HTERT RPE-1 (cell line): ENCODE results near the gene DRGX.

Source experiments
- in situ Hi-C: fragments of 300-500 bp; cut with MboI; formaldehyde crosslinking; loops from 4 replicates; pipeline ENCODE4 v1.14.3; 2020; ENCODE audit warnings: low sequenced_read_pairs

Gene DRGX

GRCh38 chr10:49348593-49348992, 47.3 kb downstream of the DRGX start:
- in situ Hi-C loops = no loop called here

- in situ Hi-C loops = no loop called here
These were observed 48.1 kb downstream of the DRGX start for GRCh38 chr10:49347827-49348226.

- in situ Hi-C loops = no loop called here
These were observed 48.5 kb downstream of the DRGX start for GRCh38 chr10:49347342-49347741.

- in situ Hi-C loops = no loop called here
These were observed 51.0 kb downstream of the DRGX start for GRCh38 chr10:49344840-49345239.

GRCh38 chr10:49338604-49339003, 57.3 kb downstream of the DRGX start:
- in situ Hi-C loops = no loop called here

GRCh38 chr10:49335364-49335972, 60.4 kb downstream of the DRGX start:
- in situ Hi-C loops = no loop called here

GRCh38 chr10:49334964-49335363, 60.9 kb downstream of the DRGX start:
- in situ Hi-C loops = no loop called here

- in situ Hi-C loops = no loop called here
These were observed 62.7 kb downstream of the DRGX start for GRCh38 chr10:49333192-49333591.

GRCh38 chr10:49332768-49333167, 63.1 kb downstream of the DRGX start:
- in situ Hi-C loops = no loop called here

- in situ Hi-C loops = no loop called here
These were observed 63.6 kb downstream of the DRGX start for GRCh38 chr10:49332333-49332732.

- in situ Hi-C loops = no loop called here
These were observed 64.5 kb downstream of the DRGX start for GRCh38 chr10:49331431-49331830.

- in situ Hi-C loops = no loop called here
These were observed 65.7 kb downstream of the DRGX start for GRCh38 chr10:49330127-49330665.

- in situ Hi-C loops = no loop called here
These were observed 66.8 kb downstream of the DRGX start for GRCh38 chr10:49329146-49329505.

- in situ Hi-C loops = no loop called here
These were observed 67.3 kb downstream of the DRGX start for GRCh38 chr10:49328401-49329145.

- in situ Hi-C loops = no loop called here
These were observed 68.7 kb downstream of the DRGX start for GRCh38 chr10:49327036-49327813.

- in situ Hi-C loops = no loop called here
These were observed 69.7 kb downstream of the DRGX start for GRCh38 chr10:49325916-49326783.

- in situ Hi-C loops = no loop called here
These were observed 70.6 kb downstream of the DRGX start for GRCh38 chr10:49325131-49325915.

GRCh38 chr10:49324711-49325110, 71.2 kb downstream of the DRGX start:
- in situ Hi-C loops = no loop called here

GRCh38 chr10:49323896-49324270, 72.0 kb downstream of the DRGX start:
- in situ Hi-C loops = no loop called here
